H1 (cell line): Measurements from ENCODE around the gene CA5A.

Experiments
- BRCA1 ChIP-seq: IDR thresholded peaks from 2 replicates; pipeline ENCODE4 v1.6.1; 2012; ENCODE audit warnings: low read depth, low read length, improper control_type of control experiment
- EZH2 ChIP-seq: fragments of 200-600 bp; sonication (generic); IDR thresholded peaks from 2 replicates; pipeline ENCODE4 v1.7.1; 2012; ENCODE audit warnings: low read depth, mild to moderate bottlenecking, moderate library complexity, low read length, inconsistent platforms; ENCODE audit not compliant: severe bottlenecking
- GTF2F1 ChIP-seq: IDR thresholded peaks from 2 replicates; pipeline ENCODE4 v1.6.1; 2012; ENCODE audit warnings: low read depth, low read length, improper control_type of control experiment, borderline replicate concordance
- POLR2A ChIP-seq, 2 experiments: IDR thresholded peaks; 1 replicate in 1 of 2; 2 replicates in 1 of 2; pipeline ENCODE4 v1.6.1; 2011; ENCODE audit warnings: low read depth in 2 of 2, low read length in 2 of 2, mild to moderate bottlenecking in 2 of 2; ENCODE audit errors: control extremely low read depth in 1 of 2
- TAF1 ChIP-seq: IDR thresholded peaks from 2 replicates; pipeline ENCODE4 v1.6.1; 2011; ENCODE audit warnings: mild to moderate bottlenecking, low read depth, low read length
- TEAD4 ChIP-seq: IDR thresholded peaks from 2 replicates; pipeline ENCODE4 v1.6.1; 2012; ENCODE audit warnings: low read depth, low read length, inconsistent platforms, mixed read lengths
- YY1 ChIP-seq: IDR thresholded peaks from 2 replicates; pipeline ENCODE4 v1.6.1; 2011; ENCODE audit warnings: low read depth, mild to moderate bottlenecking, low read length
- TF ChIP-seq, protein P1 (sequence below), 3 experiments: IDR thresholded peaks; 1 replicate in 2 of 3; 2 replicates in 1 of 3; pipeline versions ENCODE4 v1.5.1 to v1.6.1; 2011; ENCODE audit warnings: low read length in 3 of 3, mild to moderate bottlenecking in 3 of 3, inconsistent platforms in 2 of 3, low read depth in 1 of 3, moderate library complexity in 1 of 3; ENCODE audit not compliant: insufficient read depth in 1 of 3; ENCODE audit errors: control extremely low read depth in 1 of 3
- TF ChIP-seq, protein P2 (sequence below): IDR thresholded peaks from 2 replicates; pipeline ENCODE4 v1.6.1; 2011; ENCODE audit warnings: low read length, improper control_type of control experiment

DNA sequence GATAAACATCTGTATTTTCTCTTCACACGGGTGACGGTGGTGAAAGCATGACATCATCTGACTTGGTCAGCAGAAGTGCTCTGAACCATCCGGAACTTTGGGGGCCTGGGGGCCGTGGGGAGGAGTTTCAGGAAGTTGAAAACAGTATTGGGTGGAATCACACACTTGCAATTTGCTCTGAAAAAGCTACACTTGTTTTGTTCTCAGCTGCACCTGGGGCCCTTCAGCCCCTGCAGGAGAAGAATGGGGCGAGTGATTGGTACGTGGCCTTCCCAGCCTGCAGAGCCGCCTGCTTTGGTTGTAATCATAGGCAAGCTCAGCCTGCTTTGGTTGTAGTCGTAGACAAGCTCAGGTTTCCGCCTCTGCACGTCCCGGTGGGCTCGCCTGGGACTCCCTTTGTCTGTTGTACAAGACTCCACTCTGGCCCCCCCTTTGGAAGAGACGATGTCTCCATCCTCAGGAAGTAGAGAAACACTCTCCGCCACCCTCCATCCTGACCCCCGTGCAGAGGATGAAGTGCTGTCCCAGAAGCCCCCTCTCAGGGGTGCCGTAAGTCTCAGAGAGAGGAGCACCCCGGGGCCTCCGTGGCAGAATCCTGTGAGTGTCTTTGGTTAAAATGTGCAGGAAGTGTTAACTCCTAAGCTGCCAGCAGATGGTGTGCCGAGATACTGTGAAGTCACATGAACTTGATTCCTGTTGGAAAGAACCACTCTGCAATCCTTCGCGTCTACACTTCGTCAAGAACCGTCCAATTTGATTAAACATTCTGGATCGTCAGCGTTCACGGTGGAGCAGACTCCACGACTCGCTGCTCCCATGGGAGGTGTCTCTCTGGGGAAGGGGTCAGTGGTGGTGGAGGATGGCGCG lies 20.3 kb upstream of the CA5A start:
- TF ChIP-seq EZH2: no peak
- TF ChIP-seq, protein P1, sequence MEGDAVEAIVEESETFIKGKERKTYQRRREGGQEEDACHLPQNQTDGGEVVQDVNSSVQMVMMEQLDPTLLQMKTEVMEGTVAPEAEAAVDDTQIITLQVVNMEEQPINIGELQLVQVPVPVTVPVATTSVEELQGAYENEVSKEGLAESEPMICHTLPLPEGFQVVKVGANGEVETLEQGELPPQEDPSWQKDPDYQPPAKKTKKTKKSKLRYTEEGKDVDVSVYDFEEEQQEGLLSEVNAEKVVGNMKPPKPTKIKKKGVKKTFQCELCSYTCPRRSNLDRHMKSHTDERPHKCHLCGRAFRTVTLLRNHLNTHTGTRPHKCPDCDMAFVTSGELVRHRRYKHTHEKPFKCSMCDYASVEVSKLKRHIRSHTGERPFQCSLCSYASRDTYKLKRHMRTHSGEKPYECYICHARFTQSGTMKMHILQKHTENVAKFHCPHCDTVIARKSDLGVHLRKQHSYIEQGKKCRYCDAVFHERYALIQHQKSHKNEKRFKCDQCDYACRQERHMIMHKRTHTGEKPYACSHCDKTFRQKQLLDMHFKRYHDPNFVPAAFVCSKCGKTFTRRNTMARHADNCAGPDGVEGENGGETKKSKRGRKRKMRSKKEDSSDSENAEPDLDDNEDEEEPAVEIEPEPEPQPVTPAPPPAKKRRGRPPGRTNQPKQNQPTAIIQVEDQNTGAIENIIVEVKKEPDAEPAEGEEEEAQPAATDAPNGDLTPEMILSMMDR (IDR thresholded peaks at IDR 0.05; ENCODE audit: control extremely low read depth in 1 of 3, insufficient read depth in 1 of 3, low read depth in 1 of 3, low read length in 3 of 3): peak in 2 of 3 experiments; percentile 42 to 46; a peak in 3 of 4 replicates
- TF ChIP-seq BRCA1: no peak
- no peak for TF ChIP-seq POLR2A (IDR thresholded peaks at IDR 0.05; ENCODE audit: control extremely low read depth in 1 of 2, low read depth in 2 of 2, low read length in 2 of 2)
- TF ChIP-seq TAF1: no peak
- TF ChIP-seq YY1: no peak
- TF ChIP-seq, protein P2, sequence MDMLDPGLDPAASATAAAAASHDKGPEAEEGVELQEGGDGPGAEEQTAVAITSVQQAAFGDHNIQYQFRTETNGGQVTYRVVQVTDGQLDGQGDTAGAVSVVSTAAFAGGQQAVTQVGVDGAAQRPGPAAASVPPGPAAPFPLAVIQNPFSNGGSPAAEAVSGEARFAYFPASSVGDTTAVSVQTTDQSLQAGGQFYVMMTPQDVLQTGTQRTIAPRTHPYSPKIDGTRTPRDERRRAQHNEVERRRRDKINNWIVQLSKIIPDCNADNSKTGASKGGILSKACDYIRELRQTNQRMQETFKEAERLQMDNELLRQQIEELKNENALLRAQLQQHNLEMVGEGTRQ: no peak
- TF ChIP-seq GTF2F1: no peak
- no peak for TF ChIP-seq TEAD4
